SK-N-SH treated with all-trans-retinoic acid at 6 μM for 48 hours (cell line): ENCODE measurements around the gene MPC2.

ENCODE experiments used
- ATAC-seq: fragments of 200-7000 bp; cut with Tn5 transposase; 3 replicates; pipeline ENCODE4 v1.9.1; 2020; ENCODE audit warnings: mild to moderate bottlenecking, moderate library complexity
- ARNTL ChIP-seq: fragments of 450-650 bp; formaldehyde crosslinking; IDR thresholded peaks from 2 replicates; pipeline ENCODE4 v1.5.0; 2020; ENCODE audit warnings: low read depth, mild to moderate bottlenecking, moderate library complexity, borderline replicate concordance
- BACH2 ChIP-seq: fragments of 250-450 bp; sonication (Bioruptor Pico); IDR thresholded peaks from 2 replicates; pipeline ENCODE4 v1.9.0; 2021; ENCODE audit warnings: mild to moderate bottlenecking, borderline replicate concordance
- CSDC2 ChIP-seq: fragments of 250-450 bp; sonication (Bioruptor Pico); IDR thresholded peaks from 2 replicates; pipeline ENCODE4 v1.5.0; 2020; ENCODE audit warnings: mild to moderate bottlenecking, moderate library complexity
- ESRRG ChIP-seq: fragments of 250-450 bp; sonication (Bioruptor Pico); IDR thresholded peaks from 2 replicates; pipeline ENCODE4 v1.6.1; 2021; ENCODE audit warnings: mild to moderate bottlenecking
- GLIS3 ChIP-seq: fragments of 250-450 bp; sonication (Bioruptor Pico); IDR thresholded peaks from 2 replicates; pipeline ENCODE4 v1.5.0; 2020; ENCODE audit warnings: mild to moderate bottlenecking, moderate library complexity
- OSR1 ChIP-seq: fragments of 250-450 bp; sonication (Bioruptor Pico); IDR thresholded peaks from 2 replicates; pipeline ENCODE4 v1.8.0; 2022; ENCODE audit warnings: moderate library complexity, mild to moderate bottlenecking, inconsistent platforms
- PPARA ChIP-seq: fragments of 250-450 bp; sonication (Bioruptor Pico); IDR thresholded peaks from 2 replicates; pipeline ENCODE4 v1.5.0; 2020; ENCODE audit warnings: mild to moderate bottlenecking, borderline replicate concordance
- RARB ChIP-seq: fragments of 250-450 bp; sonication (Bioruptor Pico); IDR thresholded peaks from 2 replicates; pipeline ENCODE4 v1.8.0; 2021; ENCODE audit warnings: mild to moderate bottlenecking, moderate library complexity
- SNAI2 ChIP-seq: fragments of 250-450 bp; sonication (Bioruptor Pico); IDR thresholded peaks from 2 replicates; pipeline ENCODE4 v1.5.0; 2020; ENCODE audit warnings: mild to moderate bottlenecking, moderate library complexity
- TCF4 ChIP-seq: fragments of 250-450 bp; sonication (Bioruptor Pico); IDR thresholded peaks from 2 replicates; pipeline ENCODE4 v1.8.0; 2021; ENCODE audit warnings: mild to moderate bottlenecking, moderate library complexity, borderline replicate concordance
- TOX ChIP-seq: fragments of 250-450 bp; sonication (Bioruptor Pico); IDR thresholded peaks from 2 replicates; pipeline ENCODE4 v1.8.0; 2021; ENCODE audit warnings: mild to moderate bottlenecking, moderate library complexity, borderline replicate concordance
- TSHZ2 ChIP-seq: fragments of 250-450 bp; sonication (Bioruptor Pico); IDR thresholded peaks from 2 replicates; pipeline ENCODE4 v1.5.0; 2020; ENCODE audit warnings: mild to moderate bottlenecking, moderate library complexity
- ZC3H10 ChIP-seq: fragments of 250-450 bp; sonication (Bioruptor Pico); IDR thresholded peaks from 2 replicates; pipeline ENCODE4 v1.5.1; 2021; ENCODE audit warnings: mild to moderate bottlenecking, moderate library complexity
- ZFP3 ChIP-seq: fragments of 250-450 bp; sonication (Bioruptor Pico); IDR thresholded peaks from 2 replicates; pipeline ENCODE4 v1.5.0; 2020; ENCODE audit warnings: mild to moderate bottlenecking, moderate library complexity
- ZFP30 ChIP-seq: fragments of 450-650 bp; formaldehyde crosslinking; IDR thresholded peaks from 2 replicates; pipeline ENCODE4 v1.5.0; 2022; ENCODE audit warnings: mild to moderate bottlenecking, moderate library complexity
- ZNF565 ChIP-seq: fragments of 450-650 bp; formaldehyde crosslinking; conservative IDR thresholded peaks from 2 replicates; pipeline ENCODE4 v1.5.0; 2020; ENCODE audit warnings: low read depth, mild to moderate bottlenecking, moderate library complexity
- ZNF70 ChIP-seq: fragments of 450-650 bp; formaldehyde crosslinking; IDR thresholded peaks from 2 replicates; pipeline ENCODE4 v1.5.0; 2020; ENCODE audit warnings: mild to moderate bottlenecking, moderate library complexity
- ZNF8 ChIP-seq: fragments of 450-650 bp; formaldehyde crosslinking; IDR thresholded peaks from 2 replicates; pipeline ENCODE4 v1.5.0; 2020; ENCODE audit warnings: mild to moderate bottlenecking, moderate library complexity
- TF ChIP-seq, protein P1 (sequence below): fragments of 250-450 bp; sonication (Bioruptor Pico); IDR thresholded peaks from 2 replicates; pipeline ENCODE4 v1.8.0; 2021; ENCODE audit warnings: low read depth, mild to moderate bottlenecking, moderate library complexity, borderline replicate concordance
- TF ChIP-seq, protein P2 (sequence below): fragments of 250-450 bp; sonication (Bioruptor Pico); IDR thresholded peaks from 2 replicates; pipeline ENCODE4 v1.8.0; 2020; ENCODE audit warnings: mild to moderate bottlenecking, moderate library complexity, borderline replicate concordance

MPC2 gene

DNA sequence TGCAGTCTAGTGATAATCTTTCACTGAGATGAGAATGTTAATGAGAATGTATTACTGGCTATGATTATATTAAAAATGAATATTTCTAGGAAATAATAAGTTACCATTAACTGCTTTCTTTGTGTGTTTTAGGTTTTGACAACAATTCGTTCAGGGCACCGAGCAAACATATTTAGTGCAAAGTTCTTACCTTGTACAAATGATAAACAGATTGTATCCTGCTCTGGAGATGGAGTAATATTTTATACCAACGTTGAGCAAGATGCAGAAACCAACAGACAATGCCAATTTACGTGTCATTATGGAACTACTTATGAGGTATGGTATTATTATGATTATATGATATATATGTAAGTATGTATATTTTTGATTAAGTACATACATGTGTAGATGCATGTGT, 37.8 kb upstream of the MPC2 start (continued):
- no peak for TF ChIP-seq OSR1 (CRISPR knock-in tag)

DNA sequence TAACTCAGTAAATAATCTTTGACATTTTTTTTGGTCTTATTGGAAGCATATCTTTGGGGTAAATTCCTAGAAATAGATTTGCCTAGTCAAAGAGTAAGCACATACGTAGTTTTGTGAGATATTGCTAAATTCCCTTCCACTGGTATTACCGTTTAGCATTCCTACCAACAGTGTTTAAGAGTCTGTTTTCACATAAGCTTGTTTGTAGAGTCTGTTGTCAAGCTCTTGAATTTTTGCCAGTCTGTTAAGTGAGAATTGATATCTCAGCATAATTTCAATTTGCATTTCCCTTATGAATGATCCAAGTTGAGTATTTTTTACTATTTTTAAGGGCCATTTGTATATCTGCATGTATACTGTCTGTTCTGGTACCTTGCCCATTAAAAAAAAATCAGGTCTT, 37.0 kb upstream of the MPC2 start:
- TF ChIP-seq ESRRG (no peak), TCF4 (CRISPR knock-in tag) (no peak), BACH2 (CRISPR knock-in tag) (no peak), ARNTL (CRISPR knock-in tag) (no peak), ZC3H10 (CRISPR knock-in tag) (no peak), CSDC2 (CRISPR knock-in tag) (no peak)
- TF ChIP-seq, protein P1, sequence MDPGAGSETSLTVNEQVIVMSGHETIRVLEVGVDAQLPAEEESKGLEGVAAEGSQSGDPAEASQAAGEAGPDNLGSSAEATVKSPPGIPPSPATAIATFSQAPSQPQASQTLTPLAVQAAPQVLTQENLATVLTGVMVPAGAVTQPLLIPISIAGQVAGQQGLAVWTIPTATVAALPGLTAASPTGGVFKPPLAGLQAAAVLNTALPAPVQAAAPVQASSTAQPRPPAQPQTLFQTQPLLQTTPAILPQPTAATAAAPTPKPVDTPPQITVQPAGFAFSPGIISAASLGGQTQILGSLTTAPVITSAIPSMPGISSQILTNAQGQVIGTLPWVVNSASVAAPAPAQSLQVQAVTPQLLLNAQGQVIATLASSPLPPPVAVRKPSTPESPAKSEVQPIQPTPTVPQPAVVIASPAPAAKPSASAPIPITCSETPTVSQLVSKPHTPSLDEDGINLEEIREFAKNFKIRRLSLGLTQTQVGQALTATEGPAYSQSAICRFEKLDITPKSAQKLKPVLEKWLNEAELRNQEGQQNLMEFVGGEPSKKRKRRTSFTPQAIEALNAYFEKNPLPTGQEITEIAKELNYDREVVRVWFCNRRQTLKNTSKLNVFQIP (CRISPR knock-in tag) = no peak
- ATAC-seq = no peak

GRCh38 chr1:167968569-167968968, 31.7 kb upstream of the MPC2 start:
- ATAC-seq = no peak
- TF ChIP-seq PPARA (CRISPR knock-in tag) (no peak), BACH2 (CRISPR knock-in tag) (no peak), ZNF565 (CRISPR knock-in tag) (no peak), ZC3H10 (CRISPR knock-in tag) (no peak), TCF4 (CRISPR knock-in tag) (no peak), ZNF8 (no peak), ZFP30 (no peak), GLIS3 (no peak), ESRRG (no peak)
- TF ChIP-seq, protein P1 (CRISPR knock-in tag) = no peak

- TF ChIP-seq TCF4 (CRISPR knock-in tag) (no peak), SNAI2 (CRISPR knock-in tag) (no peak), CSDC2 (CRISPR knock-in tag) (no peak), PPARA (CRISPR knock-in tag) (no peak), ZFP3 (CRISPR knock-in tag) (no peak)
- no peak for ATAC-seq
Observed at GRCh38 chr1:167966050-167966449, 29.2 kb upstream of the MPC2 start.

- ATAC-seq = no peak
Observed at GRCh38 chr1:167964646-167965045, 27.8 kb upstream of the MPC2 start.

DNA sequence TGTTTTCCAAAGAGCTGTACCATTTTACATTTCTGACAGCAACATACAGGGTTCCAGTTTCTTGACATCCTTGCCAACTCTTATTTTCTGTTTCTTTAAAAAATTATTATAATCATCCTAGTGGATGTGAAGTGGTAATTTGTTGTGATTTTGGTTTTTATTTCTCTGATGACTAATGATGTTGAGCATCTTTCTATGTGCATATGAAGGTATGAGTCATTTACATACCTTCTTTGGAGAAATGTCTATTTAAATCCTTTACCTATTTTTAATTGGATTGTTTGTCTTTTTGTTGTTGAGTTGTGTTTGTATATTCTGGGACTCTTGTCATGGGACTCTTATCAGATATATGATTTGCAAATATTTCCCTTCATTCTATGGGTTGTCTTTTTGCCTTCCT, 20.8 kb upstream of the MPC2 start:
- no peak for ATAC-seq

More at GRCh38 chr1:167964646-167965045, 27.8 kb upstream of the MPC2 start:
- no peak for TF ChIP-seq TCF4 (CRISPR knock-in tag)
- TF ChIP-seq CSDC2 (CRISPR knock-in tag) = no peak
- no peak for TF ChIP-seq ZFP3 (CRISPR knock-in tag)
- no peak for TF ChIP-seq ZNF8
- TF ChIP-seq ZNF70 = no peak
- TF ChIP-seq TOX = no peak
- no peak for TF ChIP-seq BACH2 (CRISPR knock-in tag)

More for the DNA sequence above, 20.8 kb upstream of the MPC2 start:
- TF ChIP-seq, protein P2, sequence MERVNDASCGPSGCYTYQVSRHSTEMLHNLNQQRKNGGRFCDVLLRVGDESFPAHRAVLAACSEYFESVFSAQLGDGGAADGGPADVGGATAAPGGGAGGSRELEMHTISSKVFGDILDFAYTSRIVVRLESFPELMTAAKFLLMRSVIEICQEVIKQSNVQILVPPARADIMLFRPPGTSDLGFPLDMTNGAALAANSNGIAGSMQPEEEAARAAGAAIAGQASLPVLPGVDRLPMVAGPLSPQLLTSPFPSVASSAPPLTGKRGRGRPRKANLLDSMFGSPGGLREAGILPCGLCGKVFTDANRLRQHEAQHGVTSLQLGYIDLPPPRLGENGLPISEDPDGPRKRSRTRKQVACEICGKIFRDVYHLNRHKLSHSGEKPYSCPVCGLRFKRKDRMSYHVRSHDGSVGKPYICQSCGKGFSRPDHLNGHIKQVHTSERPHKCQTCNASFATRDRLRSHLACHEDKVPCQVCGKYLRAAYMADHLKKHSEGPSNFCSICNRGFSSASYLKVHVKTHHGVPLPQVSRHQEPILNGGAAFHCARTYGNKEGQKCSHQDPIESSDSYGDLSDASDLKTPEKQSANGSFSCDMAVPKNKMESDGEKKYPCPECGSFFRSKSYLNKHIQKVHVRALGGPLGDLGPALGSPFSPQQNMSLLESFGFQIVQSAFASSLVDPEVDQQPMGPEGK (CRISPR knock-in tag) = no peak
- TF ChIP-seq, protein P1 (CRISPR knock-in tag) = no peak
- no peak for TF ChIP-seq ARNTL (CRISPR knock-in tag)
- no peak for TF ChIP-seq ZC3H10 (CRISPR knock-in tag)
- no peak for TF ChIP-seq ZFP3 (CRISPR knock-in tag)
- no peak for TF ChIP-seq TSHZ2
- TF ChIP-seq TCF4 (CRISPR knock-in tag) = no peak
- TF ChIP-seq ESRRG = no peak
- TF ChIP-seq TOX = no peak
- no peak for TF ChIP-seq RARB (CRISPR knock-in tag)
- TF ChIP-seq SNAI2 (CRISPR knock-in tag) = no peak
- TF ChIP-seq ZNF565 (CRISPR knock-in tag) = no peak
